Measurements from ENCODE around the gene PYGL. TPM values are rescaled to one million over a fixed set of nuclear protein-coding genes. Genes with fewer than 3 reads are reported as not detected.

Gene PYGL
- total and polyA plus RNA-seq, 2 donors (not counting 3 experiments of a cell fraction or from before 2014, with no cell fraction given) = 15.1 to 45.7 TPM

DNA sequence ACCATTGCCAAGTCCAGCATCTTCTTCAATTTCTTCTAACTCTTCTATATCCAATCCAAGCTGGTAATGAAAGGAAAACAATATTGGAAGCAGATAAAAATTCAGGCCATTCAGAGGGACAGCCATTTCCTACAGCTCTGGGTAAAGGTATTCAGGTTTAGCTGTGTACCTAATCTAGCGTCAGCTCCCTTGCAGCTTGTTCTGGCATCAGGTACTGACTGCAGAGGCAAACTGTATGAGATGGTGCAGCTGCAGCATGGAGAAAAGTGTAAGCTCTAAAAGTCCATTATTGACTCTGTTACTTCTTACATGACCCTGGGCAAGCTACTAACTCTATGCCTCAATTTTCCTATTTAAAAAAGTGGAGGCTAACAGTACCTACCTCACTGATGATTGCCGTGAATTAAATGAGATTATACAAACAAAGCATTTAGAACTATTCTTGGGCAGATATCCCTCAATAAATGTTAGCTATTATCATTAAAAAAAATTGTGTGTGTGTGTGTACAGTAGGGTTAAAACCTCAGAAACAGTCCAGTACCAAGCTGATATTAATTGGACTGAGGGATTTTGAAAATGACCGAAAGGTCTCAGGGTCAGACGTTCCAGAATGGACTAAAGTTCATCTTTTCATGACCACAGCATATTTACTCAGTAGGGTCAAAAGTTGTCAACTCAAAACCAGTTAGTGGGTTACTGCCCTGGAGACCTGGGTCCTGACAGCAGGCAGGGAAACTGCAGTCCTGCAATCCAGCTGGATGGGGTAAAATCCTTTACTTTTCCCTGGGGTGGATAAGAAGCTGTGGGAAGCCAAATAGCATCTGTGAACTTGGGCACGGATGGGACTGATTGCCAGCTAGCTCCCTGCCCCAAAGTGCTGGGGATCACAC, 8.9 kb downstream of the PYGL start:
- Histone ChIP-seq H3K27ac (ENCODE audit: insufficient read depth, low read depth, low read length) (no peak overlapping the region), H3K4me1 (ENCODE audit: control insufficient read depth, extremely low read depth, insufficient read depth, low read length) (no peaks in the 10 kb centered on the region), H3K36me3 (ENCODE audit: control insufficient read depth in 2 of 2, extremely low read depth in 1 of 2, insufficient read depth in 2 of 2, low read length in 2 of 2) (peaks cover 0 to 8% of the 10 kb centered on the region in 2 experiments), H3K4me2 (ENCODE audit: insufficient read depth, low read length) (no peak overlapping the region), H3K9me1 (replicated peaks; ENCODE audit: control insufficient read depth, extremely low read depth, insufficient read depth, low read length) (no peaks in the 10 kb centered on the region), H3K9ac (replicated peaks; ENCODE audit: extremely low read depth, insufficient read depth, low read length) (no peak overlapping the region), H3K4me3 (replicated peaks in 1 of 3; ENCODE audit: insufficient read depth in 1 of 3, low read depth in 1 of 3, low read length in 3 of 3) (no peak overlapping the region), H4K20me1 (replicated peaks; ENCODE audit: control insufficient read depth, extremely low read depth, insufficient read depth, low read length) (no peaks in the 10 kb centered on the region), H3K27me3 (ENCODE audit: control insufficient read depth in 2 of 2, insufficient read depth in 2 of 2, low read length in 2 of 2) (no peaks in the 10 kb centered on the region), H2AFZ (ENCODE audit: low read depth, low read length) (no peak overlapping the region), H3K9me3 (replicated peaks; ENCODE audit: control insufficient read depth, insufficient read depth, low read length) (no peaks in the 10 kb centered on the region), H3K79me2 (ENCODE audit: control insufficient read depth, insufficient read depth, low read length) (no peaks in the 10 kb centered on the region)
- ChIA-PET CTCF (interaction anchor here (1.4 kb wide), 1 partner anchor 9 kb away, joined by 3 read pairs; no protein-coding TSS in a partner anchor), POLR2A (no interaction called here)
- dilution Hi-C loops (cut with MboI; ENCODE audit: extremely low pct_ligation_motif_present, low sequenced_read_pairs) (no loop called here), intact Hi-C loops (cut with micrococcal nuclease) (no loop called here)
- no TSS peak for BruUV-seq (replicated peaks)
- TF ChIP-seq, protein P1, sequence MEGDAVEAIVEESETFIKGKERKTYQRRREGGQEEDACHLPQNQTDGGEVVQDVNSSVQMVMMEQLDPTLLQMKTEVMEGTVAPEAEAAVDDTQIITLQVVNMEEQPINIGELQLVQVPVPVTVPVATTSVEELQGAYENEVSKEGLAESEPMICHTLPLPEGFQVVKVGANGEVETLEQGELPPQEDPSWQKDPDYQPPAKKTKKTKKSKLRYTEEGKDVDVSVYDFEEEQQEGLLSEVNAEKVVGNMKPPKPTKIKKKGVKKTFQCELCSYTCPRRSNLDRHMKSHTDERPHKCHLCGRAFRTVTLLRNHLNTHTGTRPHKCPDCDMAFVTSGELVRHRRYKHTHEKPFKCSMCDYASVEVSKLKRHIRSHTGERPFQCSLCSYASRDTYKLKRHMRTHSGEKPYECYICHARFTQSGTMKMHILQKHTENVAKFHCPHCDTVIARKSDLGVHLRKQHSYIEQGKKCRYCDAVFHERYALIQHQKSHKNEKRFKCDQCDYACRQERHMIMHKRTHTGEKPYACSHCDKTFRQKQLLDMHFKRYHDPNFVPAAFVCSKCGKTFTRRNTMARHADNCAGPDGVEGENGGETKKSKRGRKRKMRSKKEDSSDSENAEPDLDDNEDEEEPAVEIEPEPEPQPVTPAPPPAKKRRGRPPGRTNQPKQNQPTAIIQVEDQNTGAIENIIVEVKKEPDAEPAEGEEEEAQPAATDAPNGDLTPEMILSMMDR (IDR thresholded peaks at IDR 0.05; ENCODE audit: extremely low read depth in 1 of 2, insufficient read depth in 1 of 2, low read depth in 1 of 2, low read length in 2 of 2) = no peak
- TF ChIP-seq EZH2 (IDR thresholded peaks at IDR 0.05; ENCODE audit: borderline replicate concordance, low read depth, low read length, severe bottlenecking) = no peak
- DNase-seq (ENCODE audit: low read depth, low spot score) = no peak
- no peak for FAIRE-seq
